Measurements from ENCODE around the gene DDX31.

- TF ChIP-seq, protein P1, sequence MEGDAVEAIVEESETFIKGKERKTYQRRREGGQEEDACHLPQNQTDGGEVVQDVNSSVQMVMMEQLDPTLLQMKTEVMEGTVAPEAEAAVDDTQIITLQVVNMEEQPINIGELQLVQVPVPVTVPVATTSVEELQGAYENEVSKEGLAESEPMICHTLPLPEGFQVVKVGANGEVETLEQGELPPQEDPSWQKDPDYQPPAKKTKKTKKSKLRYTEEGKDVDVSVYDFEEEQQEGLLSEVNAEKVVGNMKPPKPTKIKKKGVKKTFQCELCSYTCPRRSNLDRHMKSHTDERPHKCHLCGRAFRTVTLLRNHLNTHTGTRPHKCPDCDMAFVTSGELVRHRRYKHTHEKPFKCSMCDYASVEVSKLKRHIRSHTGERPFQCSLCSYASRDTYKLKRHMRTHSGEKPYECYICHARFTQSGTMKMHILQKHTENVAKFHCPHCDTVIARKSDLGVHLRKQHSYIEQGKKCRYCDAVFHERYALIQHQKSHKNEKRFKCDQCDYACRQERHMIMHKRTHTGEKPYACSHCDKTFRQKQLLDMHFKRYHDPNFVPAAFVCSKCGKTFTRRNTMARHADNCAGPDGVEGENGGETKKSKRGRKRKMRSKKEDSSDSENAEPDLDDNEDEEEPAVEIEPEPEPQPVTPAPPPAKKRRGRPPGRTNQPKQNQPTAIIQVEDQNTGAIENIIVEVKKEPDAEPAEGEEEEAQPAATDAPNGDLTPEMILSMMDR (IDR thresholded peaks at IDR 0.05; ENCODE audit: insufficient read depth, low read length), result no peak
- TF ChIP-seq GABPA (IDR thresholded peaks at IDR 0.05; ENCODE audit: low read depth) (no peak), POLR2AphosphoS5 (IDR thresholded peaks at IDR 0.05; ENCODE audit: low read depth) (no peak), SPI1 (IDR thresholded peaks at IDR 0.05; ENCODE audit: borderline replicate concordance, low read depth) (no peak)
Observed at GRCh38 chr9:132577119-132577518, 92.7 kb downstream of the DDX31 start.
